ENCODE results near the gene ZEB2.

The ZEB2 gene

DNA sequence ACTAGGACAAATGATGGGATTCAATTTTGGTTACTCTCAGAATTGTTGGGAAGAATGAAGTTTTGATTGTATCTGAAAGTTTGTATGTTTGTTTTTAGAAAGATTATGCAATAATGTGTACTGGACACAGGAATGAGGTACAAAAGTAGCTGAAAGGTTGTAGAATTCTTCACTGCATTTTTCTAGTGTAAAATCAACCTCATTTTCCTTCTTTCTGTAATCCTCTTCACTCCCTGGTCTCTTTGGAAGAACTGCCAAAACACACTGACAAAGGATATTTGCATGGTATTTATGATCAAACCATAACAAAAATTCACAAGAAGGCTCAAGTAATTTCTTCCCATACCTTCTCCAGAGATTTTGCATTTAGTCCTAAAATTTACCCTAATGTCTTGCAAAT is 110.7 kb downstream of the ZEB2 start:
- H3K9me3 ChIP-seq, result no peaks in the 10 kb centered on the region
- no peaks in the 10 kb centered on the region for H3K27me3 ChIP-seq
- TF ChIP-seq, protein P1, sequence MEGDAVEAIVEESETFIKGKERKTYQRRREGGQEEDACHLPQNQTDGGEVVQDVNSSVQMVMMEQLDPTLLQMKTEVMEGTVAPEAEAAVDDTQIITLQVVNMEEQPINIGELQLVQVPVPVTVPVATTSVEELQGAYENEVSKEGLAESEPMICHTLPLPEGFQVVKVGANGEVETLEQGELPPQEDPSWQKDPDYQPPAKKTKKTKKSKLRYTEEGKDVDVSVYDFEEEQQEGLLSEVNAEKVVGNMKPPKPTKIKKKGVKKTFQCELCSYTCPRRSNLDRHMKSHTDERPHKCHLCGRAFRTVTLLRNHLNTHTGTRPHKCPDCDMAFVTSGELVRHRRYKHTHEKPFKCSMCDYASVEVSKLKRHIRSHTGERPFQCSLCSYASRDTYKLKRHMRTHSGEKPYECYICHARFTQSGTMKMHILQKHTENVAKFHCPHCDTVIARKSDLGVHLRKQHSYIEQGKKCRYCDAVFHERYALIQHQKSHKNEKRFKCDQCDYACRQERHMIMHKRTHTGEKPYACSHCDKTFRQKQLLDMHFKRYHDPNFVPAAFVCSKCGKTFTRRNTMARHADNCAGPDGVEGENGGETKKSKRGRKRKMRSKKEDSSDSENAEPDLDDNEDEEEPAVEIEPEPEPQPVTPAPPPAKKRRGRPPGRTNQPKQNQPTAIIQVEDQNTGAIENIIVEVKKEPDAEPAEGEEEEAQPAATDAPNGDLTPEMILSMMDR (IDR thresholded peaks at IDR 0.05), result no peak
- H3K4me3 ChIP-seq (ENCODE audit: low read depth in 1 of 2, low read length in 1 of 2), result no peak overlapping the region
- H3K4me1 ChIP-seq (ENCODE audit: control insufficient read depth in 1 of 2, insufficient read depth in 1 of 2, low read depth in 1 of 2, low read length in 1 of 2), result peaks cover 32 to 35% of the 10 kb centered on the region in 2 experiments
- H3K27ac ChIP-seq, result peak overlapping the region; percentile 43
- no peaks in the 10 kb centered on the region for H3K36me3 ChIP-seq

DNA sequence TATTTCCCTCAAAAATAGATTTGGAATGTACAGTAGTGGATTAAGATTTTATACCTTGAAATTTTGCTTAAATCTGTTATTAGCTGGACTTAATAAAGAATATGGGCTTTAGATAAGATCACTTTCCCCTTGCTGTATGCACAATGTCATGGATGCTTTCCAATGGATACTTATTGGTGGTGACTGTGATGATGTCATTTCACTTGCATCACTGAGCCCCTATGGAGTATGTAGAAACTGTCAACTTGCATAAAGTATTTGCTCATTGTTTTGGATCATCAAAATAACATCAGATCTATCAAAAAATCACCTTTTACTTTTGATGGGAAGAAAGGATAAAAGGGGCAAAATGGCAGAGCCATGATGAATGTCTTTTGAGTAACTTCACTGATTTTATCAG is 112.7 kb downstream of the ZEB2 start:
- Histone ChIP-seq H3K4me3 (ENCODE audit: low read depth in 1 of 2, low read length in 1 of 2) (no peak overlapping the region), H3K4me1 (ENCODE audit: control insufficient read depth in 1 of 2, insufficient read depth in 1 of 2, low read depth in 1 of 2, low read length in 1 of 2) (peaks cover 13 to 15% of the 10 kb centered on the region in 2 experiments), H3K36me3 (peaks cover 10% of the 10 kb centered on the region), H3K27ac (no peak overlapping the region), H3K27me3 (no peaks in the 10 kb centered on the region), H3K9me3 (no peaks in the 10 kb centered on the region)
- TF ChIP-seq, protein P1 (IDR thresholded peaks at IDR 0.05), result no peak

DNA sequence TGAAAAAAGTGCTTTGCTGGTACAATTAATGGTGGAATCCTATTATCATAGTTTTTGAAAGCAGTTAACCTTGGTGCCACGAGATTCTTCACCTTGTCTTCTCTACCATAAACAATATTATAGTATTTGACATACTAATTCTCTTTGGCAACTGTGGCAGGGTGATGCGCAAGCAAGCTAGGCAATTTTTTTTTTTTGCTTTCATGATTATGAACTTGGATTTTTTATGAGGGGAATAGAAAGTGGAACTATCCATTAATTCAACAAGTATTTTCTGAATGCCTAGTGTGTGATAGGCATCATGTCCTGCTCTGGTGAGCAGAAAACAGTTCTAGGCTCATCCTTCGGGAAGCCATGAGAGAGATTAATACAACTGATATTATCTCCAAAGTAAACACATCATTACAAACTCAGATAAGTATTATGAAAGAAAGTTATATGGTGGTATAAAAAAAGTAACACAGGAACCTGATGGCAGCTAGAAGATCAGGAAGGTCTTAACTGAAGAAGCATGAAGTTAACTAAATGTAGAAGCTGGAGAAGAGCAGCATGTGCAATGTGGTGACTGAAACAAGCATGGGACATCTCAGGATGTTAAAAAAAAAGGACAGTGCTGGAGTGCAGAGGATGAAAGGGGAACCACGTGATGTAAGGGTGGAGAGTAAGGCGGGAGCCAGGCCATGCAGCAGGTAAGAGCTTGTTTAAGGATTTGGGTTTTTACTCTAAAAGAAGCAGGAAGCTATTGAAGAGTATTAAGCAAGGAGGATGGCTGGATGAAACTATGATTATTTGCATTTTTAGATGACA is 113.7 kb downstream of the ZEB2 start:
- H3K36me3 ChIP-seq, result peaks cover 16% of the 10 kb centered on the region
- no peaks in the 10 kb centered on the region for H3K27me3 ChIP-seq
- H3K4me1 ChIP-seq (ENCODE audit: control insufficient read depth in 1 of 2, insufficient read depth in 1 of 2, low read depth in 1 of 2, low read length in 1 of 2), result peaks cover 10 to 14% of the 10 kb centered on the region in 2 experiments
- no peak overlapping the region for H3K4me3 ChIP-seq (ENCODE audit: low read depth in 1 of 2, low read length in 1 of 2)
- TF ChIP-seq, protein P1 (IDR thresholded peaks at IDR 0.05), result no peak
- peak overlapping the region; percentile 2 for H3K27ac ChIP-seq
- H3K9me3 ChIP-seq, result no peaks in the 10 kb centered on the region

DNA sequence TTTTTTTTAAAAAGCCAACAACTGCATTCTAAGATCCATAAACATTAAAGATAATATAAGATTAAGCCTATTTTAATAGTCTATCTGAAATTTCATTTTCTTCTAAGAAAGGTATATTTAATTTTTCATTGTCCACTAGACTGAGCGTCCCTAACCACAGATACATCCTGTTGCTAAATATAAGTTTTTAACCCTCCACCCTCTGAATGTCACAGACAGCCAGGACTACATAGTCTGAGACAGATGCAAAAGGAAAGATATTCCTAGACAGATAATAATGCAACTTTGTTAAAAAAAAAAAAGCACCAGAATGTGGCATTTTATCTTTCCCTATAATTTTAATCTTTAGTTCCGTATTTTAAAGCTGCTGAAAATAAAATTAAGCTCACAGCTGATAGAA is 114.6 kb downstream of the ZEB2 start:
- Histone ChIP-seq H3K4me1 (ENCODE audit: control insufficient read depth in 1 of 2, insufficient read depth in 1 of 2, low read depth in 1 of 2, low read length in 1 of 2) (peaks cover 10 to 14% of the 10 kb centered on the region in 2 experiments), H3K27ac (no peak overlapping the region), H3K4me3 (ENCODE audit: low read depth in 1 of 2, low read length in 1 of 2) (no peak overlapping the region), H3K27me3 (no peaks in the 10 kb centered on the region), H3K9me3 (no peaks in the 10 kb centered on the region), H3K36me3 (peaks cover 18% of the 10 kb centered on the region)
- TF ChIP-seq, protein P1 (IDR thresholded peaks at IDR 0.05), result no peak

DNA sequence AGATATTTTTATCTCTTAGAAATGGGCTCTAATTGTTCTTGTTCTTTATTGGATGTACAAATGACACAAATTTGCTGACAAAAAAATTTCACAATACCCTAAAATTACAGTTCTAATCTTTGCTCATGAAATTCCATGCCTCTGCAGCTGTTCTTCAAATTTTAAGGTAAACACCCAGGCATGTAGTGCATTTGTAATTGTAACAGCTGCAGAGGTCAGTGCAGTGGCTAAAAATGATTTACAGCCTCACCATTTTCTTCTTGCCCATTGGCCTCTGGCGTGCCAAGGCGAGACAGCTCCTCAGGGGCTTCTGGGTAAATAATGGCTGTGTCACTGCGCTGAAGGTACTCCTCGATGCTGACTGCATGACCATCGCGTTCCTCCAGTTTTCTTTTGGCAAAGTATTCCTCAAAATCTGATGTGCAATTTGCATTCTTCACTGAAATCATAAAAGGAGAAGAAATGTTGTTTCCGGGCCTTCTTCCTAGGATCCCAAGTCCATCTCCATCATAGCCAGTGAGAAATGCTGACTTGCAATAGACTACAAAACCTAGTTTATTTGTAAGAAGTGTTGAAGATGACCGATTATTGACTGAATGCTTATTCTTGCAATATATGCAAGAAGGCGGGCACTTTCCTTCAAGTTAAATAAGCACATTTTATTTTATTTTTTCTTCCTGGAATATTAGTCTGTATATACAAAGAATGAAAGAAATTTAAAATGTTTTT is 115.2 kb downstream of the ZEB2 start:
- peaks cover 24% of the 10 kb centered on the region for H3K36me3 ChIP-seq
- TF ChIP-seq, protein P1 (IDR thresholded peaks at IDR 0.05), result no peak
- no peaks in the 10 kb centered on the region for H3K27me3 ChIP-seq
- H3K4me1 ChIP-seq (ENCODE audit: control insufficient read depth in 1 of 2, insufficient read depth in 1 of 2, low read depth in 1 of 2, low read length in 1 of 2), result peaks cover 10 to 14% of the 10 kb centered on the region in 2 experiments
- H3K27ac ChIP-seq, result no peak overlapping the region
- H3K9me3 ChIP-seq, result no peaks in the 10 kb centered on the region
- no peak overlapping the region for H3K4me3 ChIP-seq (ENCODE audit: low read depth in 1 of 2, low read length in 1 of 2)
